Tibial nerve (tissue), 4 donors: ENCODE results near the gene RIPOR3. TPM values are rescaled to one million over a fixed set of nuclear protein-coding genes. Genes with fewer than 3 reads are reported as not detected.

ENCODE experiments used
- DNase-seq, 2 donors: peaks; one replicate each; pipeline ENCODE4 v3.0.0-alpha.2; 2019; ENCODE audit warnings: low spot score in 2 of 2
- H3K27ac ChIP-seq, 4 donors: fragments of 200-600 bp; sonication (generic) in 3 of 4; one replicate each; pipeline ENCODE4 v1.5.1; 2017 to 2019; ENCODE audit warnings: mild to moderate bottlenecking in 1 of 4
- H3K27me3 ChIP-seq, 2 donors: fragments of 200-600 bp; sonication (generic) in 1 of 2; one replicate each; pipeline versions ENCODE4 v1.5.1 to v1.6.0; 2017 to 2019
- H3K36me3 ChIP-seq, 3 donors: fragments of 200-600 bp; sonication (generic); one replicate each; pipeline ENCODE4 v1.5.1; 2018 to 2019
- H3K4me1 ChIP-seq, 4 donors: fragments of 200-600 bp; sonication (generic) in 3 of 4; one replicate each; pipeline ENCODE4 v1.5.1; 2017 to 2019
- H3K4me3 ChIP-seq, 4 donors: fragments of 200-600 bp; sonication (generic) in 3 of 4; one replicate each; pipeline ENCODE4 v1.5.1; 2017 to 2019; ENCODE audit warnings: mild to moderate bottlenecking in 1 of 4, moderate library complexity in 1 of 4
- H3K9me3 ChIP-seq, 4 donors: fragments of 200-600 bp; sonication (generic) in 3 of 4; one replicate each; pipeline ENCODE4 v1.5.1; 2017 to 2019
- CTCF ChIP-seq, 5 experiments: fragments of 200-600 bp in 3 of 5; fragments of 450-650 bp in 2 of 5; sonication (generic) in 3 of 5; IDR thresholded peaks; one replicate each; pipeline ENCODE4 v1.5.1; 2016 to 2019; ENCODE audit warnings: antibody characterized with exemption in 5 of 5, mild to moderate bottlenecking in 3 of 5, moderate library complexity in 2 of 5
- EP300 ChIP-seq, 2 donors: sonication (generic); formaldehyde crosslinking; IDR thresholded peaks; one replicate each; pipeline ENCODE4 v1.6.1; 2017; ENCODE audit warnings: antibody characterized with exemption in 2 of 2, mild to moderate bottlenecking in 1 of 2
- POLR2A ChIP-seq, 2 donors: fragments of 450-650 bp; IDR thresholded peaks; one replicate each; pipeline ENCODE4 v1.6.1; 2017; ENCODE audit warnings: antibody characterized with exemption in 2 of 2, mild to moderate bottlenecking in 2 of 2, moderate library complexity in 2 of 2
- WGBS, 2 donors: methylation state at CpG; one replicate each; pipeline ENCODE4 v1.1.5; 2018; 5-methylcytosine and 5-hydroxymethylcytosine counted together
- total RNA-seq, 4 donors: library from RNA; depleted of rRNA; stranded (reverse); fragments of >200 nt; gene quantifications; one replicate each; pipeline ENCODE4 v1.1.0, GENCODE V29; 2016

RIPOR3 gene
- total RNA-seq, 4 donors from 2014 or later = 24.5 to 73.0 (median 35.5) TPM

GRCh38 chr20:50633361-50633760 is 58.0 kb downstream of the RIPOR3 start:
- no peaks in the 10 kb centered on the region for H3K9me3 ChIP-seq
- TF ChIP-seq CTCF (IDR thresholded peaks at IDR 0.05) = no peak
- TF ChIP-seq POLR2A (IDR thresholded peaks at IDR 0.05) = no peak
- no peak for TF ChIP-seq EP300 (IDR thresholded peaks at IDR 0.05)
- H3K36me3 ChIP-seq = no peaks in the 10 kb centered on the region
- H3K27ac ChIP-seq = no peak overlapping the region
- H3K27me3 ChIP-seq = no peaks in the 10 kb centered on the region
- whole genome bisulfite sequencing, 2 donors = 72% methylated on average over 10 of the region's 10 CpGs
- H3K4me1 ChIP-seq = peaks cover 0 to 18% (median 7%) of the 10 kb centered on the region in 4 donors
- H3K4me3 ChIP-seq = no peak overlapping the region
- no peak for DNase-seq

DNA sequence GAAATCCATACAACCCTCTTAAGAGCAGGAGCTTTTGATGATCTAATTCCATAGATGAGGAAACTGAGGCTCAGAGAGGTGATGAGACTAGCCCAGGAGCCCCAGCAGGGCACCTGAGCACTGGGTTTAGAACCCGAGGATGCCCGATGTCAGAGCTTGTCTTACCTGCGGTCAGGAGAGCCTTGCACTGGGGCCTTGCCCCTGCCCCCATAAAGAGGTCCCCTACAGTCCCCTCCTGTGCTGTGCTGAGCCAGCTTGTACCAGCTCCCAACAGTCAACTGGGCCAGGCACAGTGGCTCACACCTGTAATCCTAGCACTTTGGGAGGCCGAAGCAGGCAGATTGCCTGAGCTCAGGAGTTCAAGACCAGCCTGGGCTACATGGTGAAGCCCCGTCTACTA is 58.6 kb downstream of the RIPOR3 start:
- no peak for DNase-seq
- 63 to 96% methylated on average over 2 to 5 of the region's 5 CpGs for WGBS, 2 donors
- no peak for TF ChIP-seq POLR2A (IDR thresholded peaks at IDR 0.05)
- no peak for TF ChIP-seq EP300 (IDR thresholded peaks at IDR 0.05)
- no peak for TF ChIP-seq CTCF (IDR thresholded peaks at IDR 0.05)

DNA sequence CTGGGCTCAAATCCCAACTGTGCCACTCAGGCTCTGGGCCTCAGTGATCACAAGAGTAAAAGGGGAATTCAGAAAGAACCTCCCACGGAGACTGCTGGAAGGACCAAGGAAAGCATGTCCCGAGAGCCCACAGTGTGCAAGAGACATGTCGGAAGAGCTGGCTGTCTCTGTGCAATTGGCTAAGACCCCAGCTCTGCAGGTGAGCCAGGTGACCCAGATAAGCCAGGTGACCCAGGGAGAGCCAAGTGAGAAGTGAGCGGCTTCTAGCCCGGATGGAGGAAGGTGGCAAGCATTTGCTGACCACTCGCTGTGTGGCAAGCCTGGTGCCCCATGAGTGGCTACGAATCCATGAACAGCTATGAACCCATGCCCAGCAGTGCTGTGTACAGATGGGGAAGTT is 59.1 kb downstream of the RIPOR3 start:
- no peak for DNase-seq
- TF ChIP-seq POLR2A (IDR thresholded peaks at IDR 0.05) (no peak), EP300 (IDR thresholded peaks at IDR 0.05) (no peak), CTCF (IDR thresholded peaks at IDR 0.05) (no peak)
- no peaks in the 10 kb centered on the region for H3K9me3 ChIP-seq
- WGBS, 2 donors = 77 to 84% methylated on average over 7 of the region's 7 CpGs
- H3K27me3 ChIP-seq = no peaks in the 10 kb centered on the region
- no peak overlapping the region for H3K27ac ChIP-seq
- H3K4me3 ChIP-seq = no peak overlapping the region
- H3K36me3 ChIP-seq = no peaks in the 10 kb centered on the region
- peaks cover 0 to 17% (median 7%) of the 10 kb centered on the region in 4 donors for H3K4me1 ChIP-seq

More for the DNA sequence above, 58.6 kb downstream of the RIPOR3 start:
- Histone ChIP-seq H3K36me3 (no peaks in the 10 kb centered on the region), H3K4me1 (peaks cover 0 to 17% (median 7%) of the 10 kb centered on the region in 4 donors), H3K4me3 (no peak overlapping the region), H3K27me3 (no peaks in the 10 kb centered on the region), H3K9me3 (no peaks in the 10 kb centered on the region), H3K27ac (no peak overlapping the region)

GRCh38 chr20:50630578-50631263 is 60.6 kb downstream of the RIPOR3 start:
- Histone ChIP-seq H3K4me1 (peaks cover 0 to 9% (median 0%) of the 10 kb centered on the region in 4 donors), H3K36me3 (no peaks in the 10 kb centered on the region), H3K4me3 (no peak overlapping the region), H3K27ac (no peak overlapping the region), H3K27me3 (no peaks in the 10 kb centered on the region), H3K9me3 (no peaks in the 10 kb centered on the region)
- TF ChIP-seq EP300 (IDR thresholded peaks at IDR 0.05) (no peak), POLR2A (IDR thresholded peaks at IDR 0.05) (no peak), CTCF (IDR thresholded peaks at IDR 0.05) (no peak)
- no peak for DNase-seq
- 85 to 87% methylated on average over 16 to 21 of the region's 21 CpGs for WGBS, 2 donors

DNA sequence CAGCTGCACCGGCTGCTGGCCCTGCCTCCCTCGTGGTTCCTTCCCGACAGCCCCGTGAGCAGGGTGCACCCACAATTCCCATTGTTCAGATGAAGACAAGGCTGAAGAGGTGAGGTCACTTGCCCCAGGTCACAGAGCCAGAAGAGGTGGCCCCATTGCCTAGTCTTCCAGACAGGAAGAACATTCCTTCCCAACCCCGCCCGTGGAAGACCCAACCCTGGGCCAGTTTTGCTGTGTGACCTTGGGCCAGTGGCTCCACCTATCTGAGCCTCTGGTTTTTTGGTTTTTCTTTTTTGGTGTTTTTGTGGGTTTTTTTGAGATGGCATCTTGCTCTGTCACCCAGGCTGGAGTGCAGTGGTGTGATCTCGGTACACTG is 61.7 kb downstream of the RIPOR3 start:
- H3K4me1 ChIP-seq = peaks cover 0 to 11% (median 0%) of the 10 kb centered on the region in 4 donors
- no peak for DNase-seq
- no peaks in the 10 kb centered on the region for H3K36me3 ChIP-seq
- H3K4me3 ChIP-seq = no peak overlapping the region
- H3K27me3 ChIP-seq = no peaks in the 10 kb centered on the region
- no peaks in the 10 kb centered on the region for H3K9me3 ChIP-seq
- 71 to 74% methylated on average over 7 of the region's 7 CpGs for WGBS, 2 donors
- H3K27ac ChIP-seq = no peak overlapping the region
- TF ChIP-seq EP300 (IDR thresholded peaks at IDR 0.05) = no peak
- no peak for TF ChIP-seq CTCF (IDR thresholded peaks at IDR 0.05)
- TF ChIP-seq POLR2A (IDR thresholded peaks at IDR 0.05) = no peak
